Measurements from ENCODE around the gene GAP43.

Gene GAP43

DNA sequence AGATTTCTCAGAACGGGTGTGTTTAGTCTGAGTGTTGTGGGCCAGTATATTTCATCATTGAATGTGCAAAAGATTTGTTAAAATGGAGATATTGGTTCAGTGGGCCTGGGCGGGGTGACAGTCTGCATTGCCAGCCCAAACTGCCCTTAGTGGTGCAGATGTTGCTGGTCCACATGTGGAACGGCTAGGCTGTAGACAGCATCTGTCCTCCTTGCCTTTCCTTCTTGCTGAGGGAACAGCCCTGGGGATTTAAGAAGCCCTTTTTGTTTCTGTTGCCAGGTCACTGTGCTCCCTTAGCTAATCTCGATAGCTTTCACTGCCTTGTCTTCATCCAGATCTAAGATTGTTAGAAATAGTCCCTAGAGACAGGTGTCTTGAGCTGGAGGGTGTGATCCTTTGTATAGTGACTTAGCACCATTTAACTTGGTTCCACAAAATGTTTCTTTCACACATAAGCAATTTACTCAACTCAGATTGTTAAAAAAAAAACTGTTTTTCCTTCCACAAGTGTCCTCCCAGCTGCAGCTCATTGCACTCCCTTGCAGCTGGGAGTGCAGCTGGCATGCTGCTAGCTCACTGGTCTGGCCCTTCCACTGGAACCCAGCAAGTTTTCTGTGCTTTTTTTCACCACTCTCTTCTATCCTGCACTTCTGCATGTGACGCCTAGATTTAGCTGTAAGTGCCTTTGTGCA is 37.5 kb downstream of the GAP43 start:
- no peak for DNase-seq (ENCODE audit: low read depth in 3 of 3)

DNA sequence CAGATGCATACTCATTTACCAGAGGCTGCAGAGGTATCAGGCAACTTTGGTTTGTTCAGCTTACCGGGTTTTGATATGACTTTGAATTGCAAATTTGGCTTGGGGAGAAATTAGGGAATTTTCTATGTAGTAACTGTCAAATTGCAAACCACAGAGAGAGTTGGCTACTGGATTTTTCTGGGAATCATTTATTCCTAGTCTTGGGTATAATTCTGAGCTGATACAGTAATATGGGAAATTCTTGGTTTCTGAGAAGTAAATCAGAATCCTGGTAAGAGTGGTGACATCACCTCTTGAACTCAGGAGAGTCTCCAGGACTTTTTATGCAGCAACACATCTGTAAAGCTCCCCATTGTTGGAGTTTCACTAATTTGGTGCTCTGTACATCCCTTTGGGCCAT is 39.0 kb downstream of the GAP43 start:
- no peak for DNase-seq (ENCODE audit: low read depth in 3 of 3)

DNA sequence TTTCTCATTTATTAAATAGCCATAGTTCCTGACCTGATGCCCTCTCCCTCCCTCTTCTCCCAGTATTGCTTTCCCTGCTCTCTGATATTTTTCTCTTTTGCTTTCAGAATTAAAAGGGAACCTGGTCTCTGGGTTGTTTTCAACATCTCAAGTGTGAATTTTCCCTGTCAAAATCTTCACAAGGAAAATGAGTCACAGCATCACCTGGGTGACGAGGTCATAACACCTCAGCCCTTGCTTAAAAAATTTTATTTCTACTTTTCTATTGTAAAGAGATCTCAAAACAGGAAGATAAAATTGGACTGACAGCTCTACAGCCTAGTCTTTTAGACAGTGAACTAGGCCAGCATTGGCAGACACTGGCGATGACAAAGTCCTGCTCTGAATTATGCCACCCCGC is 40.1 kb downstream of the GAP43 start:
- DNase-seq (ENCODE audit: low read depth in 3 of 3): no peak

DNA sequence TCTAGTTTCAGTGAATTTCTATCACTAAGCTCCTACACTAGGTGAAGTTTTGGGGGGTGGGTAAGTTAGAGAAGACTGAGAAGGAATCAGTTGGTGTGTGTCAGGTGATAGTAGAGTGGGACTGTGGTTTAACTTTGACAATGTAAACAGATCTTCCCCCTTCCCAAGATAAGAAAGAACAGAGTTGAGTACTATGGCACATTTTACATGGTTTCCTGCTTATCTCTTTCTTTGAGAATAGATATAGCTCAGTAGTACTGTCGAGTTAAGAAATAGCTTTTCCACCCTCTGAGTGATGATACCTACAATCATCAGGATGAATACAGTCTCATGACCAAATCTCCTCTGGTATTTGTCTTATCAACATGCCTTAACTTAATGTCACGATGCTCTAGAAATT is 42.8 kb downstream of the GAP43 start:
- DNase-seq (ENCODE audit: low read depth in 3 of 3): no peak

DNA sequence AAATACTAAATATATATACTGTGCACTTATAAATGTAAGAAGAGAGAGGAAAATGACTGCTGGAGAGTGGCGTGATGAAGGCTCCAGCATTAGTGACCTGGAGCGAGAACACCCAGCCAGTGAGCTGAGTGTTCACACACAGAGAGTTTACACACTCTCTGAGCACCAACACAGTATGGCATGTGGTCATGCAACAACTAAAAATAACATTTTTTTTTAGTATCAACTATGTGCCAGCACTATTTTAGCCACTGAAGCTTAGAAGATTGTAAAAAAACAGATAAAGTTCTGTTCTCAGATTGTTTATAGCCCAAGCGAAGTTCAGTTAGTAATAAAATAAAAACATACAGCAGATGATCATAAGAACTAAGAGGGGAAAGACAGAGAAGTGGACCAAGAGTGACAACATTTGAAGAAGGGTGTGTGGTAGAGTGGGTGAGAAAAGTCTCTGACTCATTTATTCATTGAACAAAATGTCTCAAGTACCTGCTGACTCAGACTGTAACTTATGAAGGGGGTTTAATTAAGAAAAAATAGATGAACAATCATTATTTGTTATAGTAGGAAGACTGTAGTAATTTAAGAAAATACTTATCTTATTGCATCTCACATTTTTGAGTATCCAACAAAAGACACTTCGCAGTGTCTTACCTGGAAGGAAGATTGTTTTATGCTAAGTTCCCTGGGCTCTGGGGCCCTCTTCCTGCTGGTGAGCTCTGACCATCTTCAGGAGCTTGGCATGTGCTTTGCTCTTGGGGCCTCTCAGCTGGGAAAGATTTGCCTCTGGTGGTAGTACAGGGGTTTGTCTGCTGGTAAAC is 43.8 kb downstream of the GAP43 start:
- no peak for DNase-seq (ENCODE audit: low read depth in 3 of 3)

DNA sequence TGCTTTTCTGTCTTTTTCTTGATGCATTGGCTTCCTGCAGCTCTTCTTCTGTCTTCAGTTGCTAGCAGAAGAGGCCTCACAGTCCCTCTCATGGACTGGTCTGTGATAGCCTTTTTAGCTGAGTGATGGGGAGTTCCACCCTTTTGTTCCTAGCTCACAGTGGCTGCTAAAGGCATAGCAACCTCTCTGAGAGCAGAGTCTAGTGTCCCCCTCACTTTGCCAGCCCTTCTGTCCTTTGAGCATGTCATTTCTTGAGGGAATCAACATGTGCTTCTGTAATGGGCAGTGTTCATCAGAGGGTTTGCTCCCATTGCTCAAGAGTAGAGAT is 44.4 kb downstream of the GAP43 start:
- DNase-seq (ENCODE audit: low read depth in 3 of 3): no peak

DNA sequence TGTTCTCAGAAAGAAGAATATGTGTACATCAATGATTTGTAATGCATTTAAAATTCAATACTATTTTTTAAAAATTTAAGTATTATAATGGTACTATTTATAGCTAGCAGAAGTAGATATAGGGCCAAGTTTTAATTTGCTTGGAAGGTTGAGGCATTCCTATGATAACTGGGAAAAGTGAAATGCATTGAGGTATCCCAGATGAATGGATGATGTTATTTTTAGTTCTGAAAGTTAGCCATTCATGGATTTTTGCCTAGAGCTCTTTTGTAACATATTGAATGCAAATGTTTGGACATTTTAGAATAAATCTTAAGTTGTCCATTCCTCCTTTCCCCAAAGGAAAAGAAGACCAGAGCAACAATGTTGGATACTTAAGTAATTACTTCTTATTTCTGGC is 47.6 kb downstream of the GAP43 start:
- no peak for DNase-seq (ENCODE audit: low read depth in 3 of 3)

DNA sequence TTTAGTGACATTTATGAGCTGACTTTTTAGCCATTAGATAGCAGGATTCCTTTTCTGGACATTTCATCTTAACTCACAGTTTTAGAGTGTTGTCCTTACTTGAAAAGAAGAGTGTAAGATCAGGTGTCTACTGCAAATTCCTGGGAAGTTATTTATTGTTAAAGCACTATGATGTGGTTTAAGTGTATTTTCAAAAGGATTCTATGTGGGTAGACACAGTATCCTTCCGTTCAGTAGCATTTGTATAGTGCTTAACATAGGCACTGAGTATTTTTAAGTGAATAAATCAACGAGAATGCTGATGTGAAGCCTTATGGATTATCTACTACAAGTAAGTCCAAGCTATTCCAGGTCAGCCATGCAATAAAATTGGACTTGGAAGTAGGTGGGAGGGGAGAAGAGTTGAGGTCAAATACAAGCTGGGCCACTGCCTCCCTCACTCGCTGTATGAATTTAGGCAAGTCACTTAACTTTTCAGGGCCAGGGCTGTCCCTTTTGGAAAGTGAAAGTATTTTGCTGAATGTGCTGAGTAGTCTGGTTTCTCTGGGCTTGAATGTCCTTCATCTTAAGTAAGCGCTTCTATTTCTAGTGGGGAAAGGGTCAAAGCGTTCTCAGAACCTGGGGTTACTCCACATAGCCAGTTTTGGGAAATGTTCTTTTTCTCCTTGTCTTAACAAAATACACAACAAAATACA is 48.6 kb downstream of the GAP43 start:
- DNase-seq (ENCODE audit: low read depth in 3 of 3): no peak

DNA sequence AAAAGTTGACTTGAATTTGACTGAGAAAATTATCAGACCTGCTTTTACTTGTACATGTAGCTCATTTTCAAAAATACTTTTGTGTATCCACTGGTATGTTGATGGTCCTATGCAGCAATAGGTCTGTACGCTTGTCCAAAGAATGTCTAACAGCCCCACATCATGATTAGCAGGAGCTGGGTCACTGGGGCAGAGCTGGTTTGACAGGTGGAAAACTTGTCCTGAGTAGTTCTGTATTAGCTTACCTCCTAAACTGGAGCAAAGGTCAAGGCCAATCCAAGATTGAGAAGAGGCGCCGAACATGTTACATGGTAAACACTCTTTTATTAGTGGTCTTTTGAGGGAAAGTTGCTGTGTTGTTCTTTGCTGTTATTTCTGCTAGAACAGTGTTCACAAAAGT is 50.6 kb downstream of the GAP43 start:
- DNase-seq (ENCODE audit: low read depth in 3 of 3): no peak

DNA sequence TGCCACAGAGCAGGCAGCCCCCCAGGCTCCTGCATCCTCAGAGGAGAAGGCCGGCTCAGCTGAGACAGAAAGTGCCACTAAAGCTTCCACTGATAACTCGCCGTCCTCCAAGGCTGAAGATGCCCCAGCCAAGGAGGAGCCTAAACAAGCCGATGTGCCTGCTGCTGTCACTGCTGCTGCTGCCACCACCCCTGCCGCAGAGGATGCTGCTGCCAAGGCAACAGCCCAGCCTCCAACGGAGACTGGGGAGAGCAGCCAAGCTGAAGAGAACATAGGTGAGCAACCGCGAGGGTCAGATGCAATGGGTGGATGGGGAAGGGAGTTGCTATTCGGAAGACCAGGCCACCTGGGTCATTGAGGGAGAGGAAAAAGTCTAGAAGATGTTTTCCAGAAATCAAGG is 53.0 kb downstream of the GAP43 start:
- DNase-seq (ENCODE audit: low read depth in 3 of 3): no peak

DNA sequence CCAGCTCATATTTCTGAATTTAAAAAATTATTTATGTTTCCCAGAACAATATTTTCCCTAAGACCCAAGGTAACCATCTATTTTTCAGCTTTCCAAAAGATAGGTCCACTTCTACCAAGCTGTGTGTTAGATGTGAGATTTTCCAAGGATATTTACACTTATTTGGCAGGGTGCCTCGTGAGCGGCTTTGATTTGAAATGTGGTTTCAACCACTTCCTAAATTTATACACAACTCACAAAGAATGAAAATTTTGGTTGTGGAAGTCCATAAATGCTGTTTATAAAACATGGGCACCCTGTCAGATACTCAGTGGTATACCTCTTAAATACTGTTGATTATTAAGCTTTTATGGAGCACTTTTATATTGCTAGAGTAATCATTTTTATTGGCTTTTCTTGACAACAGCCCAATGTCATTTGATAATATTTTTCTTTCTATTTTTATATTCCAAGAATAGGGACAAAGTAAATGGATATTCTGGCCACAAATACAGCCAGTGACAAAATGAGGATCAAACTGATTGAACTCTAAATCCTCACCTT is 57.6 kb downstream of the GAP43 start:
- no peak for DNase-seq (ENCODE audit: low read depth in 3 of 3)

DNA sequence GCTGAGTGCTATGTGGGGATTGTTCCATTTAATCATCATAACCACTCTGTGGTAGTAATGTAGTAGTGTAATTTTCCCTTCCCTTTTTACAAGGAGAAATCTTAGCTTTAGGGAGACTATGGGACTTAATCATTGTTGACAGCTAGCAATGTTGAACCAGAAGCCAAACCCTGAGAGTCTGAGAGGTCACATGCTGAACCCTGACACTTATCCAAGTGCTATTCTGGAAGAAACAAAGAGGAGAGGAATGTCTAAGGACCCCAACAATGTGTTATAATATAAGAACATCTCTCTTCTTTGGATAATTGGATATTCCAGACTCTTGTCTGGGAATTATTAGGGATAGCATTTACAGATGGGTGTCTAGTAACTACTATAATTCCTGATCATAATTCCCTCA is 58.4 kb downstream of the GAP43 start:
- DNase-seq (ENCODE audit: low read depth in 3 of 3): no peak

DNA sequence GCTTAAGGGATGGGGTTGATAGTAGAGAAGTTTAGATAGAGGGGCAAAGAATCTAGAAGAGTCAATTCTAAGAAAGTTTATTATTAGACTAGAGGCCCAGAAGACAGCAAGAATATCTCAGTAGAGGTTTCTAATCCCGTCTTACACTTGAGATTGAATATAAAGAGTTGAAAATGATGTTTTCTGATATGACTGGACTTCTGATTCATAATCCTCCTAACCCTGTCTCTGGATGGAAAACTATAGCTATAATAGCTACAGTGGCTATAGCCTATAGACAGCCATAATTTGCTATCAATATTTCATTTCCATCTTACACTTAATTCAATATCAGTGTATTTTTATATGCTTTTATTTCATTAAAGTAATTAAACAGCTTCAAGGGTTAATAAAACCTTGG is 60.0 kb downstream of the GAP43 start:
- DNase-seq (ENCODE audit: low read depth in 3 of 3): no peak

DNA sequence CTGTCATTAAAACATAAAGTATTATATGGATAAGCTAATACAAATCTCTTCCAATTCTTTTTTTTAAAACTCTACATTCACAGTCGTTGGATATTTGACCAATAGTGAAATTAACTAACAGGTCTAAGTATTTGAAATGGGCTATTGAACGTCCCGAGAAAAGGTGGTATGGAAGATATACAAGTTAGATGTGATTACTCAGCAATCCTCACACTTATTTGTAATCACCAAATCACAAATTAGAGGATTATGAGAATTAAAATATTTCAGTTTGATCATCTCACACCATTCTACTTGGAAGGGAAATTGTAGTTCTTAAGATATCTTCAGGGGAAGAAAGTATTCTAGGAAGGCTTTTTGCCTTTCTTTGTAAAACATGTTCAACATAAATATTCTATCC is 60.5 kb downstream of the GAP43 start:
- DNase-seq (ENCODE audit: low read depth in 3 of 3): no peak

DNA sequence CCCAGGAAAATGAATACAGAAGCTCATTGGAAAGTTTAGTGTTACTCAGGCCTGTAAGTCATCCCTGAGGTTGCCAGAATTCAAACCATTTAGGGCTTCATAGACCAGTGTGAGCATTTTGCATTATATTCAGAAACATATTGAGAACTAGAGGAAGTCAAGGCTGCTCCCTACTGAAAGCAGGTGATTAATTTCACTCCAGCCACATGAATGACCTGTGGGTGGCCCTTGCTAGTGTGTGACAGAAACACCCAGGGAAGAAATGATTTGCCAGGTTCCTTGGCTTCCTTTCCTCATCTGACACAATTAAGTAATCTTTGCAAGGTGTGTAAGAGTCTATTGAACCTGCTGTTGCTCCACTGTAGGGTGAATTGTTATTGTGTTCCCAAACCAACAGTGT is 61.8 kb downstream of the GAP43 start:
- no peak for DNase-seq (ENCODE audit: low read depth in 3 of 3)

DNA sequence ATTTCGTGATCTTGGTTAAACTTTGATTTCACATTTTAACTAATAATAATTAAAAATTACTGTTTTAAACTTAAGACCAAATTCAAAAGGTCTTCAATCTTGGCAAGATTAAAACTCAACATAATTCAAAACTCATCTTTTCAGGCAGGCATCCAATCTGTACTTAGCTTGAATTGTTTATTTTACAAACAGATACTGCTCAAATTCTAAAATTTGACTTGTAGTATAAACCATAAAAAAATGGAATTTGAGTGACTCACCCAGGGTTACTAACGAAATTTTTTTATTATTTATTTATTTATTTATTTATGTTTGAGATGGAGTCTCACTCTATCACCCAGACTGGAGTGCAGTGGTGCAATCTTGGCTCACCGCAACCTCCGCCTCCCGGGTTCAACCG is 64.4 kb downstream of the GAP43 start:
- DNase-seq (ENCODE audit: low read depth in 3 of 3): no peak

DNA sequence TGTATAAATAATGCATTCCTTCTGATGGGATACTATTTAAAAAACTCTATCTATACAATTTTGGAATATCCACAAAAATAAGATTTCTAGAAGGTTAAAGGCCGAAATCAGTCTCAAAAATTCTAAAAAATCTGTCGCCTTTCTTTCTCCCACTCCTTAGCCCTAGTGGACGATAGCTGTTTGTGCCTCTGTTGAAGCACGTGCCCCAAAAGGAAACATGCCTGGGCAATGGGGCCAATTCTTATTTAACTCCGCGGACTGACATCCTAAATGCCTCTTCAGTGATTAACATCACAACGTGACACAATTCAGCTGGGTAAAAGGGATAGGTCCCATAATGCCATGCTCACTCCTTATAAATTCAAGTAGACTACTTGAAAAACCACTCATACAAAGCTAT is 65.1 kb downstream of the GAP43 start:
- no peak for DNase-seq (ENCODE audit: low read depth in 3 of 3)

DNA sequence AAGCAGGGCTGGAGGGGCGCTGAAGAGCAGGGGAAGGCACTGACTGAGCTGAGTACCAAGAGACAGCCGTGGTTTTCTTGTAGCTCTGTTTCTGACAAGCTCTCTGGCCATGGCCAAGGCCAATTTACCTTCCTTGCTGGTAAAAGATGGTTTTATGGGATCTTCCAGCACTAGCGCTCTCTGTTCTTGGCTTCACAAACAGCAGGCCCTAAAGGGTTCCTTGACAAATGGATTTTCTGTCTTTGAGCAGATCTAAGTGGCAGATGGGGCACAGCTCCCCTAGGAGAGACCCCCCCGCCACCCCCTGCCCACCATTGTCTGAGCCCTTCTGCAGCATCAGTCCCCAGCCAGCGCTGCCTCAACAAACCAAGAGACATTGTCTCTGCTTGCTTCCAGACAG is 66.6 kb downstream of the GAP43 start:
- no peak for DNase-seq (ENCODE audit: low read depth in 3 of 3)

DNA sequence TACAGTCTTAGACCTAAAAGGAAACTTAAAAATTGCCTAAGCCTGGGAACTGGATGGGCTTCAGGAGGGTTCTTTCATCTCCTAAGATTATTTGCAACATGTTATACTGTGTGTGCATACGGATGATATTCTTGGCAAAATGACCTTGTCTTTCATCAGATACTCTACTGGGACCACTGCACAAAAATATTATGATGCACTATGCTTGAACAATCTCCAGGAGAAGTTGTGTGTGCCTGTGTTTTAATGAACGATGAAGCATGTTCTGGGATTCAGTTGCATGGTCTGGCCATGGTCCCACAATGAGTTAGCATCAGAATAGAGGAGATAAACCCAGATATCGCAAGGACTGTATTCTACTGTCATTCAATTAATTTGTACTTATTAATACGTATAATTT is 68.7 kb downstream of the GAP43 start:
- DNase-seq (ENCODE audit: low read depth in 3 of 3): no peak

DNA sequence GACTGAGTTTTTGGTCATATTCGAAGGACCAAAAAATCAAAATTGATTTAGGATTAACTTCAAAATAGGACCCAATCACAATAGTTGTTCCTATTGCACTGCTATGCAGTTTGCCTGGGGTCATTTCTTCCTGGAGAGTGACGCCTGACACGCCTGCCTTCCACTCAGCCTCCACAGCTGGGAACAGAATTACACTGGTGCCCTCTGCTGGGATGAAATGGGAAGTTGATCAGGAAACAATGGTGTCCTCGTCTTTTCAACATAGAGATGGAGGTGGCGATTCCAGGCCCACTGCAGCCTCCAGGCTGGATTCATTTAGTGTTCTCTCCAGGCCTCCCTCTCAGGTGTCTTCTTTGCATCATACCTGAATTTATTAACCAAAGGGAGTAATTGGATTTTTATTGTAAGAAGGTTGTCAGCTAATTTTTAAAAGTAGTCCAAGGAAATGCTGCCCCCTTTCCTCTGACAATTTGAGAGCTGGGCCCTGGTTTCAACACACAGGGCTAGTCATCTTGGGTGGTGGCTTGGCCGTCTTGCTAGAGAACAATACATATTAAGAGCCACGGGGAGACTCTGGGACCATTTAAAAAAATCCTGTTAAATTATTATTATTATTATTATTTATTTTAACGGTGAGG is 69.7 kb downstream of the GAP43 start:
- DNase-seq (ENCODE audit: low read depth in 3 of 3): peak; percentile 38 to 50 (median 47)

DNA sequence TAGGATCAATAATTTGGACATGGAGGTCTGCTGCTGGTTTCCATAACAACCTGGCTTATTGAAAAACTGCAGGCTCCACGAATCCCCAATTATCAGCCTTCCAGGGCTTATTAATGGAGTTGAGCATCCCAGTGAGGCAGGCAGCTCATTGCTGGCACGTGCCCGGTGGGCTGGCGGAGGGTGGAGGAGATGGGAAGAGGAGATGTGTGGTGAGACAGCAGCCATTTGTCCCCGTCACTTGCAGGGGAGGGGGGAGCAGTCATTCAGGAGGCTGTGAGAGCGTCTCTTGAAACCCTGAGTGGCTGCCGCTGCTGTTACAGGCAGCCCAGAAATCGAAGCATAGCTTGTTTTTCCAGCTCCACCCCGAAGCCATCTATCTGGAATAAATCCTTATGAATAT is 70.6 kb downstream of the GAP43 start:
- no peak for DNase-seq (ENCODE audit: low read depth in 3 of 3)

DNA sequence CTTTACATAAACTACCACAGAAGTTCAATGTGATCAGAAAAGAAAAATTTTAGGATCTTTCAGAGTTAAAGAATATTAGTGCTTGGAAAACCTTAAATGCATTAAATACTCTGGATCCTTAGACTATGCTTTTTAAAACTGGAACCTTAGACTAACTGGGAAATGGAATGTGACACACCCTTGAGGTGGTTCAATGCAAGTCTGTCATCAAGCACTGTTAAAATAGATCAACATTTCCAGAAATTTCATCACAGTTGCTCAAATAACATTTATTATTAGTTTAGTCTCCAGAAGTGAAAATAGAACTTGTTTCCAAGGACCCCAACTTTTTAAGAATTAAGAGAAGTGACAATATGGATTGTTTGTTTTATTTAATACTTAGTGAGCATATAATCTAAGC is 71.8 kb downstream of the GAP43 start:
- DNase-seq (ENCODE audit: low read depth in 3 of 3): no peak
